Measurements from ENCODE around the gene DAZAP2.
A peak's percentile ranks its signal among the peaks of the same experiment; 100 is the strongest.
"Not testable (repeated sequence)": the region's sequence is repeated elsewhere in the genome, so short reads cannot be mapped to it uniquely, and the experiment has no call there.

The DAZAP2 gene

GRCh38 chr12:51253276-51253675 lies 14.7 kb downstream of the DAZAP2 start:
- DNase-seq, result no peak

- no peak for DNase-seq
These were observed 15.9 kb downstream of the DAZAP2 start for GRCh38 chr12:51254536-51254935.

- not testable (repeated sequence) for DNase-seq
These were observed 21.0 kb downstream of the DAZAP2 start for GRCh38 chr12:51259600-51259999.

GRCh38 chr12:51262758-51263177 lies 24.1 kb downstream of the DAZAP2 start:
- no peak for DNase-seq

- DNase-seq, result no peak
These were observed 24.7 kb downstream of the DAZAP2 start for GRCh38 chr12:51263341-51263740.

- DNase-seq, result no peak
These were observed 25.7 kb downstream of the DAZAP2 start for GRCh38 chr12:51264297-51264696.

GRCh38 chr12:51265024-51265423 lies 26.4 kb downstream of the DAZAP2 start:
- no peak for DNase-seq

GRCh38 chr12:51269174-51270066 lies 30.8 kb downstream of the DAZAP2 start:
- peak; percentile 30 for DNase-seq

GRCh38 chr12:51270067-51270950 lies 31.7 kb downstream of the DAZAP2 start, which contains the start of gene SMAGP:
SMAGP (minus strand) TSS chr12:51270415; CDS start chr12:51269278, 1,137 bp downstream.
- peak; percentile 62 for DNase-seq

- no peak for DNase-seq
These were observed 32.4 kb downstream of the DAZAP2 start for GRCh38 chr12:51270951-51271518.

- DNase-seq, result not testable (repeated sequence)
These were observed 34.2 kb downstream of the DAZAP2 start for GRCh38 chr12:51272810-51273209.

- no peak for DNase-seq
These were observed 36.5 kb downstream of the DAZAP2 start for GRCh38 chr12:51275088-51275487.

GRCh38 chr12:51281202-51281924 lies 42.7 kb downstream of the DAZAP2 start:
- no peak for DNase-seq

GRCh38 chr12:51285843-51286242 lies 47.2 kb downstream of the DAZAP2 start:
- DNase-seq, result no peak

GRCh38 chr12:51291603-51292513 lies 53.2 kb downstream of the DAZAP2 start:
- not testable (repeated sequence) for DNase-seq

Data from NCI-H2029 (cell line).